H1 (cell line): ENCODE measurements around the gene ADGRF1. TPM values are rescaled to one million over a fixed set of nuclear protein-coding genes. Genes with fewer than 3 reads are reported as not detected.

Source experiments
- CTCF ChIA-PET: fragments of 300-600 bp; sonication (Branson Sonifier 250); formaldehyde crosslinking; loops from one replicate; lab custom pipeline; 2021; ENCODE audit not compliant: partially characterized antibody; lab: Charles Lee
- POLR2A ChIA-PET: fragments of 300-600 bp; sonication (Branson Sonifier 250); formaldehyde crosslinking; loops from one replicate; lab custom pipeline; 2021; ENCODE audit warnings: inconsistent platforms; ENCODE audit not compliant: partially characterized antibody; lab: Charles Lee
- DNase-seq, 2 experiments: peaks; one replicate each; pipeline versions ENCODE4 v3.0.0 to v3.0.0-alpha.2; 2010 to 2022; ENCODE audit warnings: low spot score in 2 of 2, low read depth in 1 of 2, mixed read lengths in 1 of 2
- FAIRE-seq: peaks from 2 replicates; lab custom pipeline; 2011; peaks lifted over from hg19 to GRCh38; lab: Jason Lieb, UNC
- H2AFZ ChIP-seq: 2 replicates; pipeline ENCODE4 v1.8.1; 2012; ENCODE audit warnings: low read length, inconsistent platforms
- H2AK5ac ChIP-seq: 2 replicates; pipeline ENCODE4 v1.6.1; 2013; ENCODE audit warnings: low read depth, low read length
- H2BK120ac ChIP-seq: replicated peaks from 2 replicates; pipeline ENCODE3; 2013; ENCODE audit warnings: low read depth, low read length, inconsistent platforms
- H2BK12ac ChIP-seq: 2 replicates; pipeline ENCODE4 v1.6.1; 2013; ENCODE audit warnings: low read depth, low read length
- H2BK15ac ChIP-seq: 2 replicates; pipeline ENCODE4 v1.6.1; 2013; ENCODE audit warnings: low read length
- H2BK20ac ChIP-seq: 2 replicates; pipeline ENCODE4 v1.6.1; 2013; ENCODE audit warnings: low read length
- H2BK5ac ChIP-seq: 2 replicates; pipeline ENCODE4 v1.6.1; 2013; ENCODE audit warnings: low read depth, low read length
- H3K14ac ChIP-seq: 2 replicates; pipeline ENCODE4 v1.6.1; 2013; ENCODE audit warnings: inconsistent platforms; ENCODE audit not compliant: insufficient read length
- H3K18ac ChIP-seq: 2 replicates; pipeline ENCODE4 v1.6.1; 2013; ENCODE audit warnings: low read length; ENCODE audit errors: extremely low read depth
- H3K23ac ChIP-seq: 2 replicates; pipeline ENCODE4 v1.6.1; 2013; ENCODE audit warnings: inconsistent platforms; ENCODE audit not compliant: insufficient read length
- H3K23me2 ChIP-seq: 2 replicates; pipeline ENCODE4 v1.6.1; 2013; ENCODE audit warnings: low read depth, low read length
- H3K27ac ChIP-seq: 2 replicates; pipeline ENCODE4 v1.6.1; 2011; ENCODE audit warnings: low read depth, low read length, inconsistent platforms
- H3K27me3 ChIP-seq, 4 experiments: replicated peaks in 1 of 4; 1 replicate in 1 of 4; 2 replicates in 3 of 4; pipeline versions ENCODE4 v1.6.1 to v1.8.1; 2011 to 2013; ENCODE audit warnings: low read length in 3 of 4, mild to moderate bottlenecking in 3 of 4, inconsistent platforms in 2 of 4, mixed read lengths in 2 of 4, moderate library complexity in 1 of 4; ENCODE audit not compliant: control insufficient read depth in 3 of 4, insufficient read depth in 3 of 4; ENCODE audit errors: extremely low read depth in 1 of 4
- H3K36me3 ChIP-seq, 4 experiments: 2 replicates each; pipeline versions ENCODE4 v1.6.1 to v1.8.1; 2011 to 2013; ENCODE audit warnings: mild to moderate bottlenecking in 4 of 4, low read length in 3 of 4, moderate library complexity in 2 of 4, control low read depth in 1 of 4, inconsistent platforms in 1 of 4; ENCODE audit not compliant: insufficient read depth in 4 of 4, control insufficient read depth in 2 of 4
- H3K4ac ChIP-seq: replicated peaks from 2 replicates; pipeline ENCODE3; 2013; ENCODE audit warnings: low read length, low read depth, mixed read lengths, inconsistent platforms; ENCODE audit not compliant: insufficient read length
- H3K4me1 ChIP-seq, 4 experiments: replicated peaks in 1 of 4; 1 replicate in 1 of 4; 2 replicates in 3 of 4; pipeline versions ENCODE4 v1.6.1 to v1.8.1; 2011 to 2013; ENCODE audit warnings: low read length in 3 of 4, inconsistent platforms in 2 of 4, mixed read lengths in 1 of 4; ENCODE audit not compliant: insufficient read depth in 4 of 4, control insufficient read depth in 3 of 4
- H3K4me2 ChIP-seq, 2 experiments: 2 replicates each; pipeline versions ENCODE4 v1.6.1 to v1.8.1; 2011 to 2013; ENCODE audit warnings: low read depth in 2 of 2, low read length in 2 of 2, control low read depth in 1 of 2, inconsistent platforms in 1 of 2, mild to moderate bottlenecking in 1 of 2; ENCODE audit not compliant: insufficient read depth in 1 of 2
- H3K4me3 ChIP-seq, 4 experiments: fragments of 200-600, 300-600 bp in 1 of 4; sonication (generic), shearing (Covaris generic), sonication (Bioruptor Twin) in 1 of 4; 2 replicates each; pipeline versions ENCODE4 v1.5.1 to v1.8.1; 2011 to 2016; ENCODE audit warnings: low read length in 4 of 4, low read depth in 3 of 4, control low read depth in 2 of 4, inconsistent platforms in 2 of 4, mild to moderate bottlenecking in 2 of 4, mixed read lengths in 1 of 4, moderate library complexity in 1 of 4; ENCODE audit not compliant: insufficient read depth in 2 of 4; ENCODE audit errors: extremely low read depth in 1 of 4
- H3K56ac ChIP-seq: replicated peaks from 2 replicates; pipeline ENCODE3; 2013; ENCODE audit warnings: low read depth, mild to moderate bottlenecking, mixed read lengths, low read length, inconsistent platforms; ENCODE audit not compliant: insufficient read length
- H3K79me1 ChIP-seq: 2 replicates; pipeline ENCODE4 v1.6.1; 2013; ENCODE audit warnings: low read depth, low read length, control low read depth
- H3K79me2 ChIP-seq, 2 experiments: 2 replicates each; pipeline versions ENCODE4 v1.6.1 to v1.8.1; 2012 to 2013; ENCODE audit warnings: low read length in 2 of 2, mild to moderate bottlenecking in 2 of 2, inconsistent platforms in 1 of 2; ENCODE audit not compliant: insufficient read depth in 2 of 2, control insufficient read depth in 1 of 2
- H3K9ac ChIP-seq, 4 experiments: replicated peaks in 1 of 4; 1 replicate in 1 of 4; 2 replicates in 3 of 4; pipeline versions ENCODE4 v1.6.1 to v1.8.1; 2011 to 2013; ENCODE audit warnings: low read depth in 3 of 4, low read length in 3 of 4, control low read depth in 2 of 4, mild to moderate bottlenecking in 2 of 4, moderate library complexity in 2 of 4, inconsistent platforms in 1 of 4; ENCODE audit errors: extremely low read depth in 1 of 4
- H3K9me3 ChIP-seq, 2 experiments: 2 replicates each; pipeline versions ENCODE4 v1.6.1 to v1.8.1; 2012 to 2013; ENCODE audit warnings: mild to moderate bottlenecking in 2 of 2, moderate library complexity in 2 of 2, control low read depth in 1 of 2, inconsistent platforms in 1 of 2, low read depth in 1 of 2, low read length in 1 of 2, mixed read lengths in 1 of 2; ENCODE audit not compliant: insufficient read depth in 2 of 2
- H4K20me1 ChIP-seq, 2 experiments: replicated peaks in 1 of 2; 2 replicates each; pipeline versions ENCODE3 to v1.8.1; 2011 to 2013; ENCODE audit warnings: inconsistent platforms in 2 of 2, low read length in 2 of 2, mild to moderate bottlenecking in 1 of 2; ENCODE audit not compliant: insufficient read depth in 2 of 2, control insufficient read depth in 1 of 2
- H4K5ac ChIP-seq: 2 replicates; pipeline ENCODE4 v1.6.1; 2013; ENCODE audit warnings: low read length, low read depth, mixed read lengths, inconsistent platforms; ENCODE audit not compliant: insufficient read length
- H4K8ac ChIP-seq: 2 replicates; pipeline ENCODE4 v1.8.0; 2013; ENCODE audit warnings: mild to moderate bottlenecking, moderate library complexity, low read length, inconsistent platforms; ENCODE audit not compliant: insufficient read depth; ENCODE audit errors: extremely low read depth
- H4K91ac ChIP-seq: replicated peaks from 2 replicates; pipeline ENCODE3; 2013; ENCODE audit warnings: low read length, mixed read lengths, inconsistent platforms; ENCODE audit not compliant: insufficient read length
- ASH2L ChIP-seq: fragments of 200-600, 300-600 bp; sonication (generic); IDR thresholded peaks from one replicate; pipeline ENCODE4 v1.7.1; 2017; ENCODE audit warnings: low read length
- CHD2 ChIP-seq: IDR thresholded peaks from 2 replicates; pipeline ENCODE4 v1.6.1; 2012; ENCODE audit warnings: low read length, improper control_type of control experiment
- E2F6 ChIP-seq: IDR thresholded peaks from 2 replicates; pipeline ENCODE4 v1.6.1; 2012; ENCODE audit warnings: inconsistent platforms
- EP300 ChIP-seq, 2 experiments: IDR thresholded peaks; 1 replicate in 1 of 2; 2 replicates in 1 of 2; pipeline ENCODE4 v1.6.1; 2011 to 2012; ENCODE audit warnings: low read depth in 2 of 2, low read length in 2 of 2, mild to moderate bottlenecking in 2 of 2, borderline replicate concordance in 1 of 2, inconsistent platforms in 1 of 2, moderate library complexity in 1 of 2
- HDAC2 ChIP-seq, 2 experiments: fragments of 300-600 bp in 1 of 2; sonication (generic) in 1 of 2; IDR thresholded peaks; 2 replicates each; pipeline ENCODE4 v1.6.1; 2011 to 2012; ENCODE audit warnings: low read depth in 2 of 2, low read length in 2 of 2, mild to moderate bottlenecking in 2 of 2, moderate library complexity in 2 of 2, borderline replicate concordance in 1 of 2, inconsistent platforms in 1 of 2
- KDM1A ChIP-seq: fragments of 200-600, 300-600 bp; sonication (generic); IDR thresholded peaks from 2 replicates; pipeline ENCODE4 v1.7.1; 2016; ENCODE audit warnings: mild to moderate bottlenecking, low read length, borderline replicate concordance
- KDM5A ChIP-seq: fragments of 200-600 bp; IDR thresholded peaks from 2 replicates; pipeline ENCODE4 v1.7.1; 2012; ENCODE audit warnings: mild to moderate bottlenecking, low read length, inconsistent platforms, mixed read lengths
- POLR2A ChIP-seq, 2 experiments: IDR thresholded peaks; 1 replicate in 1 of 2; 2 replicates in 1 of 2; pipeline ENCODE4 v1.6.1; 2011; ENCODE audit warnings: low read depth in 2 of 2, low read length in 2 of 2, mild to moderate bottlenecking in 2 of 2; ENCODE audit errors: control extremely low read depth in 1 of 2
- RNF2 ChIP-seq: fragments of 200-900, 300-1000 bp; sonication (generic); IDR thresholded peaks from 2 replicates; pipeline ENCODE4 v1.7.1; 2016; ENCODE audit warnings: borderline replicate concordance, low read depth, mild to moderate bottlenecking, antibody characterized with exemption, low read length; ENCODE audit not compliant: poor library complexity, severe bottlenecking; ENCODE audit errors: missing control alignments
- SIN3A ChIP-seq, 2 experiments: IDR thresholded peaks in 1 of 2; conservative IDR thresholded peaks in 1 of 2; 2 replicates each; pipeline ENCODE4 v1.6.1; 2011 to 2012; ENCODE audit warnings: low read length in 2 of 2, improper control_type of control experiment in 1 of 2, low read depth in 1 of 2, mild to moderate bottlenecking in 1 of 2
- SIX5 ChIP-seq: IDR thresholded peaks from 2 replicates; pipeline ENCODE4 v1.6.1; 2011; ENCODE audit warnings: mild to moderate bottlenecking, low read depth, low read length
- SP4 ChIP-seq: IDR thresholded peaks from 2 replicates; pipeline ENCODE4 v1.6.1; 2012; ENCODE audit warnings: low read length, inconsistent platforms
- TCF12 ChIP-seq: IDR thresholded peaks from 2 replicates; pipeline ENCODE4 v1.6.1; 2011; ENCODE audit warnings: low read depth, mild to moderate bottlenecking, low read length
- WGBS, 2 experiments: shearing (Covaris generic) in 1 of 2; methylation state at CpG; one replicate each; pipeline versions ENCODE4 v1.1.6 to v1.1.7; 2013 to 2015; ENCODE audit warnings: low lambda C conversion rate in 2 of 2, mixed read lengths in 2 of 2, inconsistent platforms in 1 of 2, low coverage in 1 of 2, missing lambda C conversion rate in 1 of 2; ENCODE audit not compliant: insufficient replicate concordance in 2 of 2, insufficient coverage in 1 of 2, insufficient read length in 1 of 2; ENCODE audit errors: extremely low coverage in 1 of 2, missing lambda C conversion rate in 1 of 2; 5-methylcytosine and 5-hydroxymethylcytosine counted together
- polyA plus RNA-seq, 7 experiments: library from polyadenylated mRNA; depleted of rRNA in 3 of 7; stranded (reverse) in 5 of 7; unstranded in 2 of 7; fragments of >200 nt in 5 of 7; fragments of 200-250 nt in 2 of 7; gene quantifications; 1 replicate in 5 of 7; 2 replicates in 1 of 7; 4 replicates in 1 of 7; pipeline versions ENCODE4 v1.2.1 to v1.2.3, GENCODE V29; 2011 to 2013; ENCODE audit warnings: missing spikeins in 2 of 7, mixed read lengths in 2 of 7
- total RNA-seq: library from RNA; stranded (reverse); fragmentation: NEBNext Ultra II Directional; extraction: Animal tissue kit (Norgen Biotek cat#: 25700); gene quantifications from 2 replicates; pipeline ENCODE4 v1.2.1, GENCODE V29; 2021

Gene ADGRF1
- total and polyA plus RNA-seq, 2 of the 8 experiments (the other 6 are each of a cell fraction or from before 2014, with no cell fraction given), result not detected

DNA sequence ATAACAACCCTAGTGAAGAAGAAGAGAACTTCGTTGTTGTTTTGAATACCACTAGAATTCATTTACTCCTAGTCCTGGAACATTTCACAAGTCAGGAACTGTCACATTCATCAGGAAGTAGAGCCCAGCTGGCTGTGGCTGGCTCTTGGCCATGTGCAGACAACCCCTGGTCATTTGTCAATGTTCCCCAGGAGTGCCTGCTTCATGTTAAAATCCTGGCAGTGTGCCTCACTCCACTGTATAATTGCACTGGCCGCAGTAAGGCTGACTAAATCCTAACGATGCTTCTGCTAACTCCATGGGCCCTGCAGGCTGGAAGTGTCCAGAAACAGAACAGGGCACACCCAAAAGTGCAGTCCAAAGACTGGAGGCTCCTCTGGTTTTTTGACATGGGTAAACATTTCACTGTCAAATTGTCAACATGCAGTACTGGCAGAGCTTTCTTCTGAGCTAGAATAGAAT is 41.5 kb upstream of the ADGRF1 start:
- Histone ChIP-seq H3K79me1 (no peaks in the 10 kb centered on the region), H3K27ac (no peak overlapping the region), H3K14ac (no peak overlapping the region), H2BK12ac (no peak overlapping the region), H2AK5ac (no peak overlapping the region), H3K9me3 (no peaks in the 10 kb centered on the region), H3K18ac (no peak overlapping the region), H3K4me1 (peaks cover 0 to 2% (median 0%) of the 10 kb centered on the region in 4 experiments; a peak in 1 of 7 replicates), H3K56ac (no peak overlapping the region), H3K23ac (no peak overlapping the region), H2AFZ (no peak overlapping the region), H4K20me1 (no peaks in the 10 kb centered on the region), H3K4me3 (no peak overlapping the region), H2BK15ac (no peak overlapping the region), H4K5ac (no peak overlapping the region), H3K4me2 (no peak overlapping the region), H2BK5ac (no peak overlapping the region), H3K9ac (no peak overlapping the region), H3K4ac (no peak overlapping the region), H3K36me3 (no peaks in the 10 kb centered on the region), H3K79me2 (no peaks in the 10 kb centered on the region), H4K8ac (no peak overlapping the region), H4K91ac (no peak overlapping the region), H3K23me2 (no peaks in the 10 kb centered on the region), H2BK120ac (no peak overlapping the region), H3K27me3 (no peaks in the 10 kb centered on the region), H2BK20ac (no peak overlapping the region)
- CTCF ChIA-PET, result interaction anchor here (0.7 to 2.8 kb wide), 4 partner anchors 10 to 18 kb away, joined by 3 to 14 read pairs (median 6); no protein-coding TSS in a partner anchor
- TF ChIP-seq RNF2 (no peak), KDM5A (no peak), TCF12 (no peak), HDAC2 (IDR thresholded peaks at IDR 0.05; ENCODE audit: borderline replicate concordance in 1 of 2, low read depth in 2 of 2, low read length in 2 of 2) (no peak), ASH2L (no peak), POLR2A (IDR thresholded peaks at IDR 0.05; ENCODE audit: control extremely low read depth in 1 of 2, low read depth in 2 of 2, low read length in 2 of 2) (no peak), EP300 (IDR thresholded peaks at IDR 0.05; ENCODE audit: borderline replicate concordance in 1 of 2, low read depth in 2 of 2, low read length in 2 of 2) (no peak), CHD2 (no peak), SIX5 (no peak), SP4 (no peak), KDM1A (no peak), E2F6 (no peak), SIN3A (conservative IDR thresholded peaks at IDR 0.05 in 1 of 2, IDR thresholded peaks at IDR 0.05 in 1 of 2; ENCODE audit: low read depth in 1 of 2, low read length in 2 of 2) (no peak)
- no peak for DNase-seq
- WGBS, 2 experiments, result 87% methylated on average over 3 of the region's 3 CpGs; no CpG with 5 or more reads in 1 of the 2 experiments
- no peak for FAIRE-seq
- POLR2A ChIA-PET, result no interaction called here
